Sigmoid colon (tissue), 7 donors: ENCODE measurements around the gene KRT73. TPM values are rescaled to one million over a fixed set of nuclear protein-coding genes. Genes with fewer than 3 reads are reported as not detected.

ENCODE experiments used
- DNase-seq: peaks from one replicate; pipeline ENCODE4 v3.0.0-alpha.2; 2019
- H3K27ac ChIP-seq, 4 donors: fragments of 200-600 bp; sonication (generic); one replicate each; pipeline ENCODE4 v1.5.1; 2016 to 2019; ENCODE audit warnings: mild to moderate bottlenecking in 1 of 4
- H3K27me3 ChIP-seq, 3 donors: fragments of 200-600 bp; sonication (generic); one replicate each; pipeline ENCODE4 v1.5.1; 2019; ENCODE audit warnings: mild to moderate bottlenecking in 1 of 3
- H3K36me3 ChIP-seq, 4 donors: fragments of 200-600 bp; sonication (generic); one replicate each; pipeline ENCODE4 v1.5.1; 2016 to 2019
- H3K4me1 ChIP-seq, 4 donors: fragments of 200-600 bp; sonication (generic); one replicate each; pipeline ENCODE4 v1.5.1; 2017 to 2019
- H3K4me3 ChIP-seq, 4 donors: fragments of 200-600 bp; sonication (generic); one replicate each; pipeline ENCODE4 v1.5.1; 2017 to 2019; ENCODE audit warnings: mild to moderate bottlenecking in 2 of 4, moderate library complexity in 1 of 4
- H3K9me3 ChIP-seq, 4 donors: fragments of 200-600 bp in 3 of 4; sonication (generic) in 3 of 4; one replicate each; pipeline versions ENCODE4 v1.5.1 to v1.6.1; 2013 to 2019
- EP300 ChIP-seq, 4 donors: sonication (generic); formaldehyde crosslinking; IDR thresholded peaks; one replicate each; pipeline ENCODE4 v1.6.1; 2017; ENCODE audit warnings: antibody characterized with exemption in 4 of 4
- POLR2A ChIP-seq, 2 donors: fragments of 450-650 bp; IDR thresholded peaks; one replicate each; pipeline ENCODE4 v1.6.1; 2016; ENCODE audit warnings: antibody characterized with exemption in 2 of 2, mild to moderate bottlenecking in 2 of 2, moderate library complexity in 2 of 2
- POLR2AphosphoS5 ChIP-seq, 4 donors: sonication (generic); formaldehyde crosslinking; IDR thresholded peaks; one replicate each; pipeline ENCODE4 v1.6.1; 2017; ENCODE audit warnings: antibody characterized with exemption in 4 of 4
- WGBS, 2 donors: extraction: QIAGEN DNeasy Blood & Tissue Kit; methylation state at CpG; one replicate each; pipeline ENCODE4 v1.1.7; 2013; 5-methylcytosine and 5-hydroxymethylcytosine counted together
- intact Hi-C: fragments of 100-400 bp; cut with DNase I; formaldehyde crosslinking; loops from one replicate; pipeline ENCODE4 v1.15.1; 2023
- polyA plus RNA-seq, 3 donors: library from polyadenylated mRNA; stranded (reverse); fragments of 200-250 nt; gene quantifications; one replicate each; pipeline ENCODE4 v1.2.3, GENCODE V29; 2013
- total RNA-seq, 4 donors: library from RNA; depleted of rRNA; stranded (reverse); fragments of >200 nt; gene quantifications; one replicate each; pipeline ENCODE4 v1.1.0, GENCODE V29; 2016
- TF ChIP-seq, protein P1 (sequence below), 4 experiments: fragments of 450-650 bp in 3 of 4; fragments of 200-600 bp in 1 of 4; IDR thresholded peaks; one replicate each; pipeline ENCODE4 v1.5.1; 2016 to 2019; ENCODE audit warnings: antibody characterized with exemption in 4 of 4, mild to moderate bottlenecking in 3 of 4, moderate library complexity in 2 of 4
- donor health status: healthy with polysubstance abuse.
- donor health status: Bipolar disorder and iron deficiency.
- donor health status: healthy.

KRT73 gene
- not detected for total RNA-seq
- under 1 TPM in 1 of 3 donors, not detected in 2; 0.73 TPM for polyA plus RNA-seq

DNA sequence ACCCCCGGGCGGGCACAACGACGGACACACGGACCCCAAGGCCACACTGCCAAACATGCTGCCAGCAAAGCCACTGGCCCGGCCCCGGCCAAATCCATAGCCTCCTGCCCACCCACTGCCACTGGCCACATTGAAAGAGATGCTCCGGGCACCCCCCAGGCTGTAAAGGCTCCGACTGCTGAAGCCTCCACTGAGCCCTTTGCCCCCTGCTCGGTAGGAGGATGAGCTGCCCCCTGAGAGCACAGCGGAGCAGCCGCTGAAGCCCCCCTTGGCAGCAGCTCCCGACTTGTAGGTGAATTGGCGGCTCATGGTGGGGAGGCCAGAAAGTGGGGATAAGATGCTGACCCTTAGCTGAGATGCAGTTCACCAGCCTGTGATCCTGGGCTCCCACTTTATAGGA, at the start of gene KRT73:
TSS of gene KRT73 (minus strand) at position 344 of the 400 bp plus-strand sequence. CDS start at position 309, 35 bp downstream.
- Histone ChIP-seq H3K4me3 (no peak within 1 kb of the TSS), H3K36me3 (no peaks in the 10 kb centered on the region), H3K27ac (no peak within 1 kb of the TSS), H3K27me3 (no peaks in the 10 kb centered on the region), H3K4me1 (no peaks in the 10 kb centered on the region), H3K9me3 (no peaks in the 10 kb centered on the region)
- intact Hi-C loops = no loop called here
- DNase-seq = no peak
- WGBS, 2 donors = 88 to 91% methylated on average over 14 of the region's 14 CpGs
- no peak for TF ChIP-seq POLR2AphosphoS5 (IDR thresholded peaks at IDR 0.05)
- no peak for TF ChIP-seq EP300 (IDR thresholded peaks at IDR 0.05)
- TF ChIP-seq POLR2A (IDR thresholded peaks at IDR 0.05) = no peak
- TF ChIP-seq, protein P1, sequence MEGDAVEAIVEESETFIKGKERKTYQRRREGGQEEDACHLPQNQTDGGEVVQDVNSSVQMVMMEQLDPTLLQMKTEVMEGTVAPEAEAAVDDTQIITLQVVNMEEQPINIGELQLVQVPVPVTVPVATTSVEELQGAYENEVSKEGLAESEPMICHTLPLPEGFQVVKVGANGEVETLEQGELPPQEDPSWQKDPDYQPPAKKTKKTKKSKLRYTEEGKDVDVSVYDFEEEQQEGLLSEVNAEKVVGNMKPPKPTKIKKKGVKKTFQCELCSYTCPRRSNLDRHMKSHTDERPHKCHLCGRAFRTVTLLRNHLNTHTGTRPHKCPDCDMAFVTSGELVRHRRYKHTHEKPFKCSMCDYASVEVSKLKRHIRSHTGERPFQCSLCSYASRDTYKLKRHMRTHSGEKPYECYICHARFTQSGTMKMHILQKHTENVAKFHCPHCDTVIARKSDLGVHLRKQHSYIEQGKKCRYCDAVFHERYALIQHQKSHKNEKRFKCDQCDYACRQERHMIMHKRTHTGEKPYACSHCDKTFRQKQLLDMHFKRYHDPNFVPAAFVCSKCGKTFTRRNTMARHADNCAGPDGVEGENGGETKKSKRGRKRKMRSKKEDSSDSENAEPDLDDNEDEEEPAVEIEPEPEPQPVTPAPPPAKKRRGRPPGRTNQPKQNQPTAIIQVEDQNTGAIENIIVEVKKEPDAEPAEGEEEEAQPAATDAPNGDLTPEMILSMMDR (IDR thresholded peaks at IDR 0.05) = no peak

DNA sequence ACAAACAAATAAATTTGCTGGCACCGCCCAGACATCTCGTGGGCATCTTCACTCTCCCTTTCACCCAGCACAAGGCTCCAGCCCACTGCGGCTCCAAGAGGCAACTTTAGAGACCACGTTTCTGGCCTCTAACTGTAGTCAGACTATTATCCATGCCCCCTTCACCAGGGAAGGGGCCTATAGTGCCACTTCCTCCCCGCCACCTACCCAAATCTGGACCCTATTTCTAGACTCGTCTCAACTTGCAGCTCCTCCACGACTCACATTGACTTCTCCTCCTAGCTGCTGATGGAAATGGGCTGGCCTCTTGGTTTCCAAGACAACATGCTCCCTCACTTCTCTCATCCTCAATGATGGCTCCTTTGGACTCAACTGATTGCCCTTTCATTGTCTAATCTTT, 49.6 kb upstream of the KRT73 start:
- Histone ChIP-seq H3K27me3 (peaks cover 0 to 9% (median 8%) of the 10 kb centered on the region in 3 donors), H3K4me1 (peaks cover 0 to under 1% (median 0%) of the 10 kb centered on the region in 4 donors), H3K36me3 (no peaks in the 10 kb centered on the region), H3K4me3 (no peak overlapping the region), H3K27ac (no peak overlapping the region), H3K9me3 (no peaks in the 10 kb centered on the region)
- DNase-seq = no peak
- intact Hi-C loops = no loop called here
- TF ChIP-seq POLR2A (IDR thresholded peaks at IDR 0.05) = no peak
- TF ChIP-seq, protein P1 (IDR thresholded peaks at IDR 0.05) = no peak
- TF ChIP-seq POLR2AphosphoS5 (IDR thresholded peaks at IDR 0.05) = no peak
- no peak for TF ChIP-seq EP300 (IDR thresholded peaks at IDR 0.05)
- 70 to 83% methylated on average over 7 of the region's 7 CpGs for WGBS, 2 donors

DNA sequence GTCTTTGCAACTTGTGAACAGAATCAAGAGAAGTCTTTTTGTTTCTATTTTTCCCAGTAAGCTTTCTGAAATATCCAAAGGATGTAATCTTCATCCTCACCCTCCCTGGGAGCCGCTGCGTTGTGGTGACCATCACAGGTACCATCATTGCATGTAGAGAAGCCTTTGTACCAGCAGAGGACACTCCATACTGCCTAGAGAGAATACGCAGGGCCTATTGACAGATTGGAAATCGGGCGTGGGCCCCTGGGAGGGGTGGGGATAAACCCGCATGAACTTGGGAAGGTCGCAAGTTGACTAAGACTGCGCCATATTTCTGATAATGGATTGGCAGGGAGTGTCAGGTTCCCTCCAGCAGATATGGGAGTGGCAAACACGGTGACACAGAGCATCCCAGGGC, 49.1 kb upstream of the KRT73 start:
- Histone ChIP-seq H3K9me3 (no peaks in the 10 kb centered on the region), H3K36me3 (no peaks in the 10 kb centered on the region), H3K4me3 (no peak overlapping the region), H3K4me1 (no peaks in the 10 kb centered on the region), H3K27ac (no peak overlapping the region), H3K27me3 (peaks cover 0 to 9% (median 8%) of the 10 kb centered on the region in 3 donors)
- TF ChIP-seq POLR2AphosphoS5 (IDR thresholded peaks at IDR 0.05) (no peak), POLR2A (IDR thresholded peaks at IDR 0.05) (no peak), EP300 (IDR thresholded peaks at IDR 0.05) (no peak)
- TF ChIP-seq, protein P1 (IDR thresholded peaks at IDR 0.05) = no peak
- WGBS, 2 donors = 34 to 66% methylated on average over 9 of the region's 9 CpGs
- intact Hi-C loops = no loop called here
- DNase-seq = no peak

DNA sequence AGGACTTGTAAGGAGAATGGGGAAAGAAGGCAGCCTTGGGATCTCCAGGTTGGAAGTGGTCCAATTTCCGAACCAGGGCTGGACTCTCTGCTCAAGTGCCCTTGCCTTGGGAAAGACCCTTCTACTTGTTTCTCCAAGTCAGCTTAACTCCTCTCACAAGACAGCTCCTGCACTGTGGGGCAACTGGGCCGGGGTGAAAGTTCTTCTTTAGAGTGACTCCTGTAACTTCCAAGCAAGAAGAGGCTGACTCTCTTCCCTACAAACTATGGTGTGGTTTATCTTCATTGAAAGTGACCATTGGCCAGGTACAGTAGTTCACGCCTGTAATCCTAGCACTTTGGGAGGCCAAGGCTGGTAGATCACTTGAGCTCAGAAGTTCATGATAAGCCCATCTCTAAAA, 48.1 kb upstream of the KRT73 start:
- H3K36me3 ChIP-seq = no peaks in the 10 kb centered on the region
- no peak overlapping the region for H3K27ac ChIP-seq
- H3K4me3 ChIP-seq = no peak overlapping the region
- H3K4me1 ChIP-seq = no peaks in the 10 kb centered on the region
- H3K27me3 ChIP-seq = peaks cover 0 to 9% (median 8%) of the 10 kb centered on the region in 3 donors
- TF ChIP-seq, protein P1 (IDR thresholded peaks at IDR 0.05) = no peak
- TF ChIP-seq POLR2A (IDR thresholded peaks at IDR 0.05) = no peak
- TF ChIP-seq EP300 (IDR thresholded peaks at IDR 0.05) = no peak
- TF ChIP-seq POLR2AphosphoS5 (IDR thresholded peaks at IDR 0.05) = no peak
- intact Hi-C loops = no loop called here
- no peak for DNase-seq
- no peaks in the 10 kb centered on the region for H3K9me3 ChIP-seq
- WGBS, 2 donors = 69 to 85% methylated on average over 3 of the region's 3 CpGs

DNA sequence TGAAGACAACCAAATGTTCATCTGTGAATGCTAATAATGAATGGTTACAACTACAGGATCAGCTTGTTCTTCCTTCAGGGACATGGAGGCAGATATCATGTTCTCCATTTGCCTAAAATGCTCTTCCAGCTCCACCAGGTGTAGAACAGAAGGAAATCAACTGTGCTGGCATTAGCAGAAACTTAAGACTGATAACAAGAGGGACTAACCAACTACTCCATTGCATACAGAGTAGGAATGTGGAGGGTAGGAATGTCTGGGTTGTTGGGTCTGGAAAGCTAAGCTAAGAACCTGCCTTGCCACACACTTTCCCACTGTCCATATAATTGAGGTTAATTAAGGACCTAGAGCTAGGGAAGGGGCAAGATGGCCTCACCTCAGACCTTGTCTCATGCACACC, 45.1 kb upstream of the KRT73 start:
- no peaks in the 10 kb centered on the region for H3K4me1 ChIP-seq
- H3K9me3 ChIP-seq = no peaks in the 10 kb centered on the region
- TF ChIP-seq POLR2AphosphoS5 (IDR thresholded peaks at IDR 0.05) (no peak), POLR2A (IDR thresholded peaks at IDR 0.05) (no peak), EP300 (IDR thresholded peaks at IDR 0.05) (no peak)
- TF ChIP-seq, protein P1 (IDR thresholded peaks at IDR 0.05) = no peak
- peaks cover 0 to 9% (median 8%) of the 10 kb centered on the region in 3 donors for H3K27me3 ChIP-seq
- no peak overlapping the region for H3K27ac ChIP-seq
- no peak for DNase-seq
- no peak overlapping the region for H3K4me3 ChIP-seq
- intact Hi-C loops = no loop called here
- no peaks in the 10 kb centered on the region for H3K36me3 ChIP-seq
